ENCODE data around the gene AIF1L. TPM values are rescaled to one million over a fixed set of nuclear protein-coding genes. Genes with fewer than 3 reads are reported as not detected.

AIF1L gene
- total and polyA plus RNA-seq, 7 donors = 2.4 to 11.6 (median 3.2) TPM

DNA sequence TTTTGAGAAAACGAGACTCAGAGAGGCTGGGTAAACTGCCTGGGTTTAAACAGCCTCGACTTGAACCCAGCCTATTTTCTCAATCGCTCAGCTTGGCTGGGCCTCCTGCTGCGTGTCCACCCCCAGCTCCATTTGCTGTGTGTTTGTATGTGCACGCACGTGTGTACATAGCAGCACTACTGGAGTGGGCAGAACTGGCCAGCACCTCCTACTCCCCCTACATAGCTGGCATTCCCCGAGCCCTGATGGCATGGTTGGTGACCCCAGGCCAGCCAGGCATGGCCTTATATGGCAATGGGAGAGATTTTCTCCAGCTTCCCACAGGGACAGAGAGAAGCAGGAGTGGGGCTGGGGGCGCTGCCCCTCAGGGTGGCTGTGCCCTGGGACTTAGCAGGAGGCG lies 4.1 kb downstream of the AIF1L start:
- no peaks in the 10 kb centered on the region for H3K36me3 ChIP-seq
- H3K27ac ChIP-seq = no peak overlapping the region
- H3K9me3 ChIP-seq = no peaks in the 10 kb centered on the region
- intact Hi-C loops (cut with DNase I) = no loop called here
- no peak for DNase-seq
- TF ChIP-seq POLR2AphosphoS5 (IDR thresholded peaks at IDR 0.05) = no peak
- TF ChIP-seq POLR2A (IDR thresholded peaks at IDR 0.05) = no peak
- no peak for TF ChIP-seq EP300 (IDR thresholded peaks at IDR 0.05)
- TF ChIP-seq, protein P1, sequence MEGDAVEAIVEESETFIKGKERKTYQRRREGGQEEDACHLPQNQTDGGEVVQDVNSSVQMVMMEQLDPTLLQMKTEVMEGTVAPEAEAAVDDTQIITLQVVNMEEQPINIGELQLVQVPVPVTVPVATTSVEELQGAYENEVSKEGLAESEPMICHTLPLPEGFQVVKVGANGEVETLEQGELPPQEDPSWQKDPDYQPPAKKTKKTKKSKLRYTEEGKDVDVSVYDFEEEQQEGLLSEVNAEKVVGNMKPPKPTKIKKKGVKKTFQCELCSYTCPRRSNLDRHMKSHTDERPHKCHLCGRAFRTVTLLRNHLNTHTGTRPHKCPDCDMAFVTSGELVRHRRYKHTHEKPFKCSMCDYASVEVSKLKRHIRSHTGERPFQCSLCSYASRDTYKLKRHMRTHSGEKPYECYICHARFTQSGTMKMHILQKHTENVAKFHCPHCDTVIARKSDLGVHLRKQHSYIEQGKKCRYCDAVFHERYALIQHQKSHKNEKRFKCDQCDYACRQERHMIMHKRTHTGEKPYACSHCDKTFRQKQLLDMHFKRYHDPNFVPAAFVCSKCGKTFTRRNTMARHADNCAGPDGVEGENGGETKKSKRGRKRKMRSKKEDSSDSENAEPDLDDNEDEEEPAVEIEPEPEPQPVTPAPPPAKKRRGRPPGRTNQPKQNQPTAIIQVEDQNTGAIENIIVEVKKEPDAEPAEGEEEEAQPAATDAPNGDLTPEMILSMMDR (IDR thresholded peaks at IDR 0.05) = no peak
- no peak overlapping the region for H3K4me3 ChIP-seq
- WGBS, 2 donors = 89 to 90% methylated on average over 9 of the region's 9 CpGs
- peaks cover 11 to 35% (median 31%) of the 10 kb centered on the region in 3 donors for H3K27me3 ChIP-seq
- H3K4me1 ChIP-seq = peaks cover 0 to 15% (median 11%) of the 10 kb centered on the region in 4 donors

DNA sequence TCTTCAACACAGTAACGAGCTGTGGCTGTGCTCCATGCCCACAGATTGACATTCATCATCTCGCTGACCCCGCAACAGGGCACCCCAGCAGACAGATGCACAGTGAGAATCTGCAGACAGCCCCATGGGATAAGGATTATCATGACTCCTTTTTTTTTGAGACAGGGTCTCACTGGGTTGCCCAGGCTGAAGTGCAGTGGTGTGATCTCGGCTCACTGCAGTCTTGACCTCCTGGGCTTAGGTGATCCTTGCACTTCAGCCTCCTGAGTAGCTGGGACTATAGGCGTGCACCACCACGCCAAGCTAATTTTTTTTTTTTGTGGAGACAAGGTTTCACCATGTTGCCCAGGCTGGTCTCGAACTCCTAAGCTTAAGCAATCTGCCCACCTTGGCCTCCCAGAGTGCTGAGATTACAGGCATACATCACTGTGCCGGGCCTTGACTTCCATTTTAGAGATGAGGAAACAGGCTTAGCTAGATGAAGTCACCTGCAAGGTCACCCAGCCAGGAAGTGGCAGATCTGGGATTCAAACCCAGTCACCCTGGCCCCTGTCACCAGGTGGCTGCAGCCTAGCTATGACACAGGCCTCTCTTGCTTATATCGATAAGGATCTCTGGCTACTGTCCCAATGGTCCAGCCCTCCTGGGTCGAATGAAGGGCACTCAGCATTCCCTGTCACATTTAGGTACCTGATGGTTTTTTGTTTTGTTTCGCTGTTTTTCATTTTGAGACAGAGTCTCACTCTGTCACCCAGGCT lies 5.1 kb downstream of the AIF1L start:
- no peak for TF ChIP-seq POLR2A (IDR thresholded peaks at IDR 0.05)
- no peak for TF ChIP-seq EP300 (IDR thresholded peaks at IDR 0.05)
- TF ChIP-seq, protein P1 (IDR thresholded peaks at IDR 0.05) = no peak
- no peak for TF ChIP-seq POLR2AphosphoS5 (IDR thresholded peaks at IDR 0.05)
- 87 to 93% methylated on average over 11 of the region's 11 CpGs for WGBS, 2 donors
- H3K4me3 ChIP-seq = no peak overlapping the region
- no peaks in the 10 kb centered on the region for H3K9me3 ChIP-seq
- no peak overlapping the region for H3K27ac ChIP-seq
- no peak for DNase-seq
- intact Hi-C loops (cut with DNase I) = no loop called here
- peaks cover 0 to 8% (median 7%) of the 10 kb centered on the region in 4 donors for H3K4me1 ChIP-seq
- no peaks in the 10 kb centered on the region for H3K36me3 ChIP-seq
- H3K27me3 ChIP-seq = peaks cover 10 to 25% (median 21%) of the 10 kb centered on the region in 3 donors

DNA sequence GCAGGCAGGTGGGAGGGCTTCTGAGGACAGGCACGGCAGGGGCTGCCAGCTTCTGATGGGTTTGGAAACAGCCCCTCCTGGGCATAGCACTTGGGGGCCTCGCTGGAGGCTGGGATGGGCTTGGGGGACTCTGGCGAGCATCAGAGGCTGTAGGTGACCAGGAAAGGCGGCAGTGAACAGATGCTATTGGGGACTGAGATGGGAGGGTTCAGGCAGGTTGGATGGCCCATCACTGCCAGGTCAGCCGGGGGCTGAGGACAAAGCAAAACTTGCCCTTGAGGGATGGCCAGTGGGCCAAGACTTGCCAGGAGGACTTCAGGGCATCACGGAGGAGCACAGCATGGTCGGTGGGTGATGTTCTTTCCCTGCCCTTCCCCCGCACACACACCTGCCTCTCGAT lies 6.7 kb downstream of the AIF1L start:
- 84 to 86% methylated on average over 9 of the region's 9 CpGs for WGBS, 2 donors
- Histone ChIP-seq H3K36me3 (no peaks in the 10 kb centered on the region), H3K9me3 (no peaks in the 10 kb centered on the region), H3K27me3 (peaks cover 0 to 9% (median 8%) of the 10 kb centered on the region in 3 donors), H3K4me1 (no peaks in the 10 kb centered on the region), H3K4me3 (no peak overlapping the region), H3K27ac (peak overlapping the region in 1 of 4 donors; percentile 42)
- intact Hi-C loops (cut with DNase I) = no loop called here
- TF ChIP-seq, protein P1 (IDR thresholded peaks at IDR 0.05) = no peak
- TF ChIP-seq POLR2AphosphoS5 (IDR thresholded peaks at IDR 0.05) (no peak), POLR2A (IDR thresholded peaks at IDR 0.05) (no peak), EP300 (IDR thresholded peaks at IDR 0.05) (no peak)
- no peak for DNase-seq

DNA sequence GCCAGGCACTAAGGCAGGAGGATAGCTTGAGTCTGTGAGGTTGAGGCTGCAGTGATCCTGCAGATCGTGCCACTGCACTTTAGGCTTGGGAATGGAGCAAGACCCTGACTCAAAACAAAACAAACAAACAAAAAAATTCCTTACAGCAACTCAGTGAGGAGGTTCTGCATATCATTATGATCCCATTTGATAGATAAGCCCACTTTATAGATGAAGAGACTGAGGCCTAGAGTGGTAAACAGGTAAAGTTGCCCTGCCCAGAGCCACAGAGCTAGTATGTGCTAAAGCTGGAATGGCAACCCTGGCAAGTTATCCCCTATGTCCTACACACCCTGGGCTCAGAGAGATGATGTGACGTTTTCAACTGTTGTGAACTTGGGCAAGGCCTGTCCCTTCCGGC lies 7.2 kb downstream of the AIF1L start:
- DNase-seq = no peak
- H3K9me3 ChIP-seq = no peaks in the 10 kb centered on the region
- H3K4me3 ChIP-seq = no peak overlapping the region

More for the DNA sequence above, 7.2 kb downstream of the AIF1L start:
- TF ChIP-seq EP300 (IDR thresholded peaks at IDR 0.05) (no peak), POLR2AphosphoS5 (IDR thresholded peaks at IDR 0.05) (no peak), POLR2A (IDR thresholded peaks at IDR 0.05) (no peak)
- TF ChIP-seq, protein P1 (IDR thresholded peaks at IDR 0.05) = no peak
- Histone ChIP-seq H3K27ac (peak overlapping the region in 1 of 4 donors; percentile 42), H3K27me3 (peaks cover 0 to 4% (median 3%) of the 10 kb centered on the region in 3 donors), H3K36me3 (no peaks in the 10 kb centered on the region), H3K4me1 (no peaks in the 10 kb centered on the region)
- 93 to 96% methylated on average over 3 of the region's 3 CpGs for WGBS, 2 donors
- intact Hi-C loops (cut with DNase I) = no loop called here
